HL-60 (cell line): ENCODE results near the gene GALNS.

ENCODE experiments used
- SPI1 ChIP-seq: IDR thresholded peaks from 2 replicates; pipeline ENCODE4 v1.6.1; 2012; ENCODE audit warnings: low read depth, mild to moderate bottlenecking, borderline replicate concordance
- TF ChIP-seq, protein P1 (sequence below): IDR thresholded peaks from one replicate; pipeline ENCODE4 v1.5.1; 2011; ENCODE audit warnings: low read length, control low read depth, inconsistent platforms; ENCODE audit not compliant: insufficient read depth
- TF ChIP-seq, protein P2 (sequence below): IDR thresholded peaks from 2 replicates; pipeline ENCODE4 v1.6.1; 2012; ENCODE audit warnings: low read depth; ENCODE audit not compliant: insufficient replicate concordance

DNA sequence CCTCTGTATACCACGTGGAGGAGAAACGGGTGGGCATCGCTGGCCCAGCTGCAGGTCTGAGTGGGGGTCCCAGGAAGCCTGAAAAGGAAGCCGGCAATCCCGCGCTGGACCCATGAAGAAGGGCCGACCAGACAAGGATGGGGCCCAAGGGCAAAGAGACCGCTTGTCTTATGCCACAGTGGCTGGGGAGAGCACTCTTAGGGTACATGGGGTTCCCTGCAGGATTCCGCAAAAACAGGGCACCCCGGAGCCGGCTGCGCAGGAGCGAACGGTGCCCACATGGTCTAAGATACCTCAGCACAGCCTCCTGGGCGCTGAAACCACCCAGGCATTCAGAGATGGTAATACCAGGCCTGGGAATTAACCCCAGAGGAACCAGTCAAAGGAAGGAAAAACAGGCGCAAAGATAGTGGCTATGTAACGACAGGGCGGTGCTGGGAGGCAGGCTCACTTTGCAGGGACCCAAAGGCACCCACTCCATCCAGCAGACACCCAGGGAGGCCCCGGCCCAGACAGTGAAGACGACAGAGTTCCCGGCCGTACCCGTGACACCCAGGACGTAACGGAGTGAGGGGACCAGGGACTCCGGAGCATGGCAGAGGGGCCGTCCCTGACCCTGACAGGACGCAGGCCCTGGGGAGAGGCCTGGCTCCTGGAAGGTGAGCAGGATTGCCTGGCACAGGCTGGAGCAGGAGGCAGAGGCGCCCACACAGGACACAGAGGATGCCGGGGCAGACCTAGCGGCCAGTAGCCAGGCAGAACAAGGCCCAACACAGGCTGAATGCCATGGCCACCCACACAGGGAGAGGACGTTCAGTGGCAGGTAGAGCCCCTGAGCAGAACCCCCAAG is 82.0 kb downstream of the GALNS start:
- TF ChIP-seq, protein P1, sequence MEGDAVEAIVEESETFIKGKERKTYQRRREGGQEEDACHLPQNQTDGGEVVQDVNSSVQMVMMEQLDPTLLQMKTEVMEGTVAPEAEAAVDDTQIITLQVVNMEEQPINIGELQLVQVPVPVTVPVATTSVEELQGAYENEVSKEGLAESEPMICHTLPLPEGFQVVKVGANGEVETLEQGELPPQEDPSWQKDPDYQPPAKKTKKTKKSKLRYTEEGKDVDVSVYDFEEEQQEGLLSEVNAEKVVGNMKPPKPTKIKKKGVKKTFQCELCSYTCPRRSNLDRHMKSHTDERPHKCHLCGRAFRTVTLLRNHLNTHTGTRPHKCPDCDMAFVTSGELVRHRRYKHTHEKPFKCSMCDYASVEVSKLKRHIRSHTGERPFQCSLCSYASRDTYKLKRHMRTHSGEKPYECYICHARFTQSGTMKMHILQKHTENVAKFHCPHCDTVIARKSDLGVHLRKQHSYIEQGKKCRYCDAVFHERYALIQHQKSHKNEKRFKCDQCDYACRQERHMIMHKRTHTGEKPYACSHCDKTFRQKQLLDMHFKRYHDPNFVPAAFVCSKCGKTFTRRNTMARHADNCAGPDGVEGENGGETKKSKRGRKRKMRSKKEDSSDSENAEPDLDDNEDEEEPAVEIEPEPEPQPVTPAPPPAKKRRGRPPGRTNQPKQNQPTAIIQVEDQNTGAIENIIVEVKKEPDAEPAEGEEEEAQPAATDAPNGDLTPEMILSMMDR: no peak
- TF ChIP-seq, protein P2, sequence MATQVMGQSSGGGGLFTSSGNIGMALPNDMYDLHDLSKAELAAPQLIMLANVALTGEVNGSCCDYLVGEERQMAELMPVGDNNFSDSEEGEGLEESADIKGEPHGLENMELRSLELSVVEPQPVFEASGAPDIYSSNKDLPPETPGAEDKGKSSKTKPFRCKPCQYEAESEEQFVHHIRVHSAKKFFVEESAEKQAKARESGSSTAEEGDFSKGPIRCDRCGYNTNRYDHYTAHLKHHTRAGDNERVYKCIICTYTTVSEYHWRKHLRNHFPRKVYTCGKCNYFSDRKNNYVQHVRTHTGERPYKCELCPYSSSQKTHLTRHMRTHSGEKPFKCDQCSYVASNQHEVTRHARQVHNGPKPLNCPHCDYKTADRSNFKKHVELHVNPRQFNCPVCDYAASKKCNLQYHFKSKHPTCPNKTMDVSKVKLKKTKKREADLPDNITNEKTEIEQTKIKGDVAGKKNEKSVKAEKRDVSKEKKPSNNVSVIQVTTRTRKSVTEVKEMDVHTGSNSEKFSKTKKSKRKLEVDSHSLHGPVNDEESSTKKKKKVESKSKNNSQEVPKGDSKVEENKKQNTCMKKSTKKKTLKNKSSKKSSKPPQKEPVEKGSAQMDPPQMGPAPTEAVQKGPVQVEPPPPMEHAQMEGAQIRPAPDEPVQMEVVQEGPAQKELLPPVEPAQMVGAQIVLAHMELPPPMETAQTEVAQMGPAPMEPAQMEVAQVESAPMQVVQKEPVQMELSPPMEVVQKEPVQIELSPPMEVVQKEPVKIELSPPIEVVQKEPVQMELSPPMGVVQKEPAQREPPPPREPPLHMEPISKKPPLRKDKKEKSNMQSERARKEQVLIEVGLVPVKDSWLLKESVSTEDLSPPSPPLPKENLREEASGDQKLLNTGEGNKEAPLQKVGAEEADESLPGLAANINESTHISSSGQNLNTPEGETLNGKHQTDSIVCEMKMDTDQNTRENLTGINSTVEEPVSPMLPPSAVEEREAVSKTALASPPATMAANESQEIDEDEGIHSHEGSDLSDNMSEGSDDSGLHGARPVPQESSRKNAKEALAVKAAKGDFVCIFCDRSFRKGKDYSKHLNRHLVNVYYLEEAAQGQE: no peak
- TF ChIP-seq SPI1: no peak
